ENCODE data around the gene IGSF5. TPM values are rescaled to one million over a fixed set of nuclear protein-coding genes. Genes with fewer than 3 reads are reported as not detected.

The IGSF5 gene
- total RNA-seq, 2 donors from 2014 or later: 2.6 to 3.6 TPM

DNA sequence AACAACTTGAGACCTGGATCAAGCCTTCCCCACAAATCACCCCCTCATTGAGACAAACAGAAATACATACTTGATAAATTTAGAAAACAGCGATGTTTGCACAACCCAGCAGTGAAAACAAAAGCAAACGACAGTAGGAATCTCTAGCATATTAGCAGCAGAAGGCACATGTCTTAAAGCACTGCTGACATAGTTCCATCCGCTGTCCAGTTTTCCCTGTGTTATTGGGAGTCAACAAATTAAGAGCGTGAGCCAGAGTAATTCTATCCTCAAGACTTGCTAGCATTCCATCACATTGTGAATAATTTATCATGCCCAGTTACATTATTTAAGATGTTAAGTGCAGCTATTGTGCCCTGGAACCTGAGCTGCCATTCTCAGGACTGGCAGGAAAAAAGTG, 55.3 kb downstream of the IGSF5 start:
- Histone ChIP-seq H3K27ac (no peak overlapping the region), H3K4me1 (no peaks in the 10 kb centered on the region), H3K4me3 (no peak overlapping the region), H3K27me3 (no peaks in the 10 kb centered on the region), H3K36me3 (replicated peaks in 1 of 2; ENCODE audit: insufficient read depth in 1 of 2, low read depth in 2 of 2) (no peaks in the 10 kb centered on the region), H3K9me3 (no peaks in the 10 kb centered on the region)
- intact Hi-C loops (cut with DNase I): no loop called here
- DNase-seq (no peak), ATAC-seq (no peak)
- 65 to 73% methylated on average over 4 of the region's 4 CpGs for WGBS, 2 donors
- TF ChIP-seq, protein P1, sequence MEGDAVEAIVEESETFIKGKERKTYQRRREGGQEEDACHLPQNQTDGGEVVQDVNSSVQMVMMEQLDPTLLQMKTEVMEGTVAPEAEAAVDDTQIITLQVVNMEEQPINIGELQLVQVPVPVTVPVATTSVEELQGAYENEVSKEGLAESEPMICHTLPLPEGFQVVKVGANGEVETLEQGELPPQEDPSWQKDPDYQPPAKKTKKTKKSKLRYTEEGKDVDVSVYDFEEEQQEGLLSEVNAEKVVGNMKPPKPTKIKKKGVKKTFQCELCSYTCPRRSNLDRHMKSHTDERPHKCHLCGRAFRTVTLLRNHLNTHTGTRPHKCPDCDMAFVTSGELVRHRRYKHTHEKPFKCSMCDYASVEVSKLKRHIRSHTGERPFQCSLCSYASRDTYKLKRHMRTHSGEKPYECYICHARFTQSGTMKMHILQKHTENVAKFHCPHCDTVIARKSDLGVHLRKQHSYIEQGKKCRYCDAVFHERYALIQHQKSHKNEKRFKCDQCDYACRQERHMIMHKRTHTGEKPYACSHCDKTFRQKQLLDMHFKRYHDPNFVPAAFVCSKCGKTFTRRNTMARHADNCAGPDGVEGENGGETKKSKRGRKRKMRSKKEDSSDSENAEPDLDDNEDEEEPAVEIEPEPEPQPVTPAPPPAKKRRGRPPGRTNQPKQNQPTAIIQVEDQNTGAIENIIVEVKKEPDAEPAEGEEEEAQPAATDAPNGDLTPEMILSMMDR (IDR thresholded peaks at IDR 0.05): no peak
- no peak for TF ChIP-seq POLR2A (IDR thresholded peaks at IDR 0.05)

DNA sequence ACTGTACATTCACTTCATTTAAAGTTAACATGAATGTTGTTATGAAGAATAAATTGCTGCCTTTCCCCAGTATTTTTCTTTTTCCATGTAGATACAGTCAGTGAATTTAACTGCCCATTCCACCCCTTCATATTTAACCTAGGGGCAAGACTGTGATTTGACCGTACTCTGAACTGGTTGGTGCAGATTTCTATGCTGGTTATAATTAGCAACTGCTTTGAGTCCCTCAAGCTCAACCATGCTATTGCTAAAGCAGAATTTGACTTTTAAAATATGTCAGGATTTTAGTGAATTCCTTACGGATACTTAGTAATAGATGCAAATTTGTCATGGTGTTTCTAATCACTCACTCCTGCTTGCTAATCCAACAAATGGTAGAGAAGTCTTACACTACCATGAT, 57.2 kb downstream of the IGSF5 start:
- TF ChIP-seq, protein P1 (IDR thresholded peaks at IDR 0.05): no peak
- TF ChIP-seq POLR2A (IDR thresholded peaks at IDR 0.05): no peak
- H3K27ac ChIP-seq: no peak overlapping the region
- H3K4me3 ChIP-seq: no peak overlapping the region
- no peaks in the 10 kb centered on the region for H3K36me3 ChIP-seq (replicated peaks in 1 of 2; ENCODE audit: insufficient read depth in 1 of 2, low read depth in 2 of 2)
- intact Hi-C loops (cut with DNase I): no loop called here
- 84 to 92% methylated on average over 2 of the region's 2 CpGs for WGBS, 2 donors
- no peaks in the 10 kb centered on the region for H3K27me3 ChIP-seq
- ATAC-seq (no peak), DNase-seq (no peak)
- H3K4me1 ChIP-seq: no peaks in the 10 kb centered on the region
- H3K9me3 ChIP-seq: no peaks in the 10 kb centered on the region

DNA sequence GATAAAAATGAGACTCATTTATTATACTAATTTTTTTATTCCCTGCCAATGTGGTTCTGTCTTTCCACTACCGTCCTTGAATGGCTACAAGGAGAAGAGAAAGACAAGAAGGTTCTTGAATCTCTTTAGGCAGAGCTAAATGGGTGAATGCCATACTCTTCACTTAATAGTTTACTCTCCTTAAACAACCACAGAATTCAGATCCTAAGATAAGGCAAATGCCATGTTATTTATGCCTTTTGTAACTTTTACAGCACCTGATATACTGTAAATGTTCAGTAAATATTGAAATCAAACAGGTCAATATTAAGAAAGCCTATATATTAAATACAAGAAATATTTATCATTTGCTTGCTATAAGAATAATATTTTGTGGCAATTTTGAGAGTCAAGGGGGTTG, 58.4 kb downstream of the IGSF5 start:
- Histone ChIP-seq H3K4me1 (peaks cover 11% of the 10 kb centered on the region), H3K27me3 (no peaks in the 10 kb centered on the region), H3K9me3 (no peaks in the 10 kb centered on the region), H3K27ac (no peak overlapping the region), H3K4me3 (no peak overlapping the region), H3K36me3 (replicated peaks in 1 of 2; ENCODE audit: insufficient read depth in 1 of 2, low read depth in 2 of 2) (no peaks in the 10 kb centered on the region)
- no peak for TF ChIP-seq POLR2A (IDR thresholded peaks at IDR 0.05)
- TF ChIP-seq, protein P1 (IDR thresholded peaks at IDR 0.05): no peak
- intact Hi-C loops (cut with DNase I): no loop called here
- no peak for ATAC-seq
- DNase-seq: no peak
- 79 to 85% methylated on average over 1 of the region's 1 CpG for WGBS, 2 donors

DNA sequence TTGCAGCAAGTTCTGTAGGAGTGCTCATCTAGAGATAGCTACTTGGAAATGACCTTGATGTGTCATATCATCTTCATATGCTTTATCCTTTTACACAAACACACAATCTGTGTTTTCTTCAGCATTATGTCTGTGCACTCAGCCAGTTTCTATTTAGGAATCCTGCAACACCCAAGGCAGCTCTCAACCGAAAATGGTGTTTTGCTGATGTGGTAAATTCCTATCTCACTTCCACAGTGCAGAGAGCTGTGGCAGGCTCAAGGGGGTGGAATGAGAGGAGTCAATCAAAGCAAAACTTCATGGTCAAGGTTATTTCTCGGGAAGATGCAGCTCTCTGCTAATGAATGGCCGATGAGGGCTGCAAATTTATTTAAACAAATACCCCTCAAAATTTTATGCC, 59.3 kb downstream of the IGSF5 start:
- DNase-seq (no peak), ATAC-seq (no peak)
- H3K36me3 ChIP-seq (replicated peaks in 1 of 2; ENCODE audit: insufficient read depth in 1 of 2, low read depth in 2 of 2): no peaks in the 10 kb centered on the region
- TF ChIP-seq, protein P1 (IDR thresholded peaks at IDR 0.05): no peak
- TF ChIP-seq POLR2A (IDR thresholded peaks at IDR 0.05): no peak
- no peak overlapping the region for H3K27ac ChIP-seq
- WGBS, 2 donors: 70 to 72% methylated on average over 3 of the region's 3 CpGs
- H3K27me3 ChIP-seq: no peaks in the 10 kb centered on the region
- H3K4me1 ChIP-seq: peaks cover 11% of the 10 kb centered on the region
- no peaks in the 10 kb centered on the region for H3K9me3 ChIP-seq
- no peak overlapping the region for H3K4me3 ChIP-seq
- intact Hi-C loops (cut with DNase I): no loop called here

DNA sequence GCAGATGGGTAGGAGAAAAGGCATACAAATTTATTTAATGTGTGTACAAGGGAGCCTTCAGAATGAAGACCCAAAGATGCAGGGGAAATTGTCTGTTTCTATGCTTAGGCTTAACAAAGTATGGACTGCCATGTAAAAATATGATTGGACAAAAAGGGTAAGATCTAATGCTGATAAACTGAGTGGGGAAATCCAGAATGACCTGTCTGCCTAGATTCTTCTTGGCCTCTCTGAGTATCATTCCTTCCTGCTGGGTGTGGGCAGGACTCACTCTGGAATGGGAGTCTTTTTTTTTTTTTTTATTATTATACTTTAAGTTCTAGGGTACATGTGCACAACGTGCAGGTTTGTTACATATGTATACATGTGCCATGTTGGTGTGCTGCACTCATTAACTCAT, 61.0 kb downstream of the IGSF5 start:
- H3K4me1 ChIP-seq: peaks cover 11% of the 10 kb centered on the region
- no peak overlapping the region for H3K4me3 ChIP-seq
- no peak overlapping the region for H3K27ac ChIP-seq
- no peaks in the 10 kb centered on the region for H3K36me3 ChIP-seq (replicated peaks in 1 of 2; ENCODE audit: insufficient read depth in 1 of 2, low read depth in 2 of 2)
- no peaks in the 10 kb centered on the region for H3K27me3 ChIP-seq
- TF ChIP-seq, protein P1 (IDR thresholded peaks at IDR 0.05): no peak
- no peak for TF ChIP-seq POLR2A (IDR thresholded peaks at IDR 0.05)
- 80 to 89% methylated on average over 1 of the region's 1 CpG for whole genome bisulfite sequencing, 2 donors
- H3K9me3 ChIP-seq: no peaks in the 10 kb centered on the region
- intact Hi-C loops (cut with DNase I): no loop called here
- ATAC-seq: no peak
- no peak for DNase-seq
